ENCODE data around the gene POLA2. TPM values are rescaled to one million over a fixed set of nuclear protein-coding genes. Genes with fewer than 3 reads are reported as not detected.

POLA2 gene
- total RNA-seq, 5 donors from 2014 or later (not counting 1 experiment from before 2014, with no cell fraction given) = 15.1 to 24.2 (median 20.4) TPM

GRCh38 chr11:65216830-65217229 is 44.9 kb upstream of the POLA2 start:
- no peak for ATAC-seq (replicated peaks in 1 of 4)
- Histone ChIP-seq H3K27me3 (replicated peaks in 1 of 2; ENCODE audit: control insufficient read depth in 2 of 2, extremely low read depth in 1 of 2, insufficient read depth in 2 of 2, low read length in 1 of 2) (peaks cover 0 to 4% of the 10 kb centered on the region in 2 experiments), H3K4me3 (ENCODE audit: control insufficient read depth in 1 of 2, extremely low read depth in 1 of 2, low read length in 1 of 2) (no peak overlapping the region), H3K27ac (ENCODE audit: low read length) (no peak overlapping the region), H3K4me1 (ENCODE audit: control insufficient read depth in 1 of 2, extremely low read depth in 1 of 2, insufficient read depth in 2 of 2, low read length in 2 of 2) (peaks cover 3 to 22% of the 10 kb centered on the region in 2 experiments), H3K9me3 (no peaks in the 10 kb centered on the region), H3K36me3 (ENCODE audit: control insufficient read depth in 2 of 2, extremely low read depth in 1 of 2, insufficient read depth in 1 of 2, low read length in 1 of 2) (peaks cover 0 to under 1% of the 10 kb centered on the region in 2 donors)
- Mint-ChIP-seq H3K27me3 (no peaks in the 10 kb centered on the region), H3K4me3 (no peak overlapping the region), H3K4me1 (peaks cover 15 to 34% (median 20%) of the 10 kb centered on the region in 3 donors), H3K36me3 (no peaks in the 10 kb centered on the region), H3K27ac (no peak overlapping the region), H3K9me3 (no peaks in the 10 kb centered on the region)
- ChIA-PET CTCF (no interaction called here), POLR2A (no interaction called here)
- WGBS (ENCODE audit: insufficient coverage) = 81% methylated on average over 4 of the region's 6 CpGs
- DNase-seq = no peak

- H3K4me1 Mint-ChIP-seq = peaks cover 15 to 35% (median 20%) of the 10 kb centered on the region in 3 donors
- DNase-seq (no peak), ATAC-seq (replicated peaks in 1 of 4) (no peak)
- ChIA-PET POLR2A (no interaction called here), CTCF (no interaction called here)
- no peak overlapping the region for H3K4me3 Mint-ChIP-seq
- no peaks in the 10 kb centered on the region for H3K36me3 ChIP-seq (ENCODE audit: control insufficient read depth in 2 of 2, extremely low read depth in 1 of 2, insufficient read depth in 1 of 2, low read length in 1 of 2)
- no peaks in the 10 kb centered on the region for H3K9me3 Mint-ChIP-seq
- no peak overlapping the region for H3K27ac ChIP-seq (ENCODE audit: low read length)
- peaks cover 3 to 22% of the 10 kb centered on the region in 2 experiments for H3K4me1 ChIP-seq (ENCODE audit: control insufficient read depth in 1 of 2, extremely low read depth in 1 of 2, insufficient read depth in 2 of 2, low read length in 2 of 2)
- no peaks in the 10 kb centered on the region for H3K36me3 Mint-ChIP-seq
- WGBS (ENCODE audit: insufficient coverage) = 92% methylated on average over 9 of the region's 19 CpGs
- H3K27me3 Mint-ChIP-seq = no peaks in the 10 kb centered on the region
- peaks cover 0 to 8% of the 10 kb centered on the region in 2 experiments for H3K27me3 ChIP-seq (replicated peaks in 1 of 2; ENCODE audit: control insufficient read depth in 2 of 2, extremely low read depth in 1 of 2, insufficient read depth in 2 of 2, low read length in 1 of 2)
- no peak overlapping the region for H3K4me3 ChIP-seq (ENCODE audit: control insufficient read depth in 1 of 2, extremely low read depth in 1 of 2, low read length in 1 of 2)
- H3K27ac Mint-ChIP-seq = no peak overlapping the region
- H3K9me3 ChIP-seq = no peaks in the 10 kb centered on the region
These were observed 44.0 kb upstream of the POLA2 start for GRCh38 chr11:65217441-65218423.

DNA sequence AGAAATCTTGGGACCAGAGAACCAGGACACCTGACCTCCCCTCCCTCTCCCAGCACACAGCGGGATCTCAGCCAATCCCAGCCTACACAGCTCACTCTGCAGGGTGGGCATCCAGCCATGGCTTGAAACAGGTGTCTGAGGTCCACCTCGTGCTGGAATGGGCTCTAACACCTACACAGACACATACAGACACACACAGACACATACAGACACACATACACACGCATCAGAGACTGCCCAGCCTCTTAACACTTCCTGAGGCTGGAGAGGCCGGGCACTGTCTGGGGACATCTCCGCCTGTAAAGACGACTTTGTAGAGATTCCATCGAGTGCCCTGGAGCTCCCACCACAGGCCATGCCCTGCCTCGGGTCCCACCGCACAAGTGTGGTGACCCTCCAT is 43.3 kb upstream of the POLA2 start:
- H3K27me3 Mint-ChIP-seq = peaks cover 1 to 2% of the 10 kb centered on the region in 2 donors
- no peak overlapping the region for H3K4me3 ChIP-seq (ENCODE audit: control insufficient read depth in 1 of 2, extremely low read depth in 1 of 2, low read length in 1 of 2)
- ATAC-seq (replicated peaks in 1 of 4) (no peak), DNase-seq (no peak)
- ChIA-PET CTCF (no interaction called here), POLR2A (no interaction called here)
- peaks cover 8 to 29% (median 16%) of the 10 kb centered on the region in 3 donors for H3K4me1 Mint-ChIP-seq
- H3K4me3 Mint-ChIP-seq = no peak overlapping the region
- no peak overlapping the region for H3K27ac Mint-ChIP-seq
- WGBS (ENCODE audit: insufficient coverage) = 91% methylated on average over 8 of the region's 9 CpGs
- no peaks in the 10 kb centered on the region for H3K9me3 Mint-ChIP-seq
- peaks cover 3 to 18% of the 10 kb centered on the region in 2 experiments for H3K4me1 ChIP-seq (ENCODE audit: control insufficient read depth in 1 of 2, extremely low read depth in 1 of 2, insufficient read depth in 2 of 2, low read length in 2 of 2)
- no peaks in the 10 kb centered on the region for H3K36me3 ChIP-seq (ENCODE audit: control insufficient read depth in 2 of 2, extremely low read depth in 1 of 2, insufficient read depth in 1 of 2, low read length in 1 of 2)
- no peak overlapping the region for H3K27ac ChIP-seq (ENCODE audit: low read length)
- no peaks in the 10 kb centered on the region for H3K9me3 ChIP-seq
- no peaks in the 10 kb centered on the region for H3K36me3 Mint-ChIP-seq
- peaks cover 0 to 11% of the 10 kb centered on the region in 2 experiments for H3K27me3 ChIP-seq (replicated peaks in 1 of 2; ENCODE audit: control insufficient read depth in 2 of 2, extremely low read depth in 1 of 2, insufficient read depth in 2 of 2, low read length in 1 of 2)

- Histone ChIP-seq H3K27me3 (replicated peaks in 1 of 2; ENCODE audit: control insufficient read depth in 2 of 2, extremely low read depth in 1 of 2, insufficient read depth in 2 of 2, low read length in 1 of 2) (peaks cover 0 to 14% of the 10 kb centered on the region in 2 experiments), H3K4me1 (ENCODE audit: control insufficient read depth in 1 of 2, extremely low read depth in 1 of 2, insufficient read depth in 2 of 2, low read length in 2 of 2) (peaks cover 3 to 5% of the 10 kb centered on the region in 2 experiments), H3K36me3 (ENCODE audit: control insufficient read depth in 2 of 2, extremely low read depth in 1 of 2, insufficient read depth in 1 of 2, low read length in 1 of 2) (no peaks in the 10 kb centered on the region), H3K27ac (ENCODE audit: low read length) (no peak overlapping the region), H3K9me3 (no peaks in the 10 kb centered on the region), H3K4me3 (ENCODE audit: control insufficient read depth in 1 of 2, extremely low read depth in 1 of 2, low read length in 1 of 2) (no peak overlapping the region)
- WGBS (ENCODE audit: insufficient coverage) = no CpG with 5 or more reads among the region's 3 CpGs
- ChIA-PET CTCF (no interaction called here), POLR2A (interaction anchor here in 1 of 2 donors (0.7 kb wide), 1 partner anchor 271 kb away, joined by 5 read pairs; no protein-coding TSS in a partner anchor)
- Mint-ChIP-seq H3K36me3 (no peaks in the 10 kb centered on the region), H3K4me1 (peaks cover 7 to 20% (median 9%) of the 10 kb centered on the region in 3 donors), H3K4me3 (no peak overlapping the region), H3K9me3 (no peaks in the 10 kb centered on the region), H3K27ac (no peak overlapping the region), H3K27me3 (peaks cover 3 to 9% of the 10 kb centered on the region in 2 donors)
- ATAC-seq (replicated peaks in 1 of 4) (no peak), DNase-seq (no peak)
These were observed 41.9 kb upstream of the POLA2 start for GRCh38 chr11:65219930-65220213.

DNA sequence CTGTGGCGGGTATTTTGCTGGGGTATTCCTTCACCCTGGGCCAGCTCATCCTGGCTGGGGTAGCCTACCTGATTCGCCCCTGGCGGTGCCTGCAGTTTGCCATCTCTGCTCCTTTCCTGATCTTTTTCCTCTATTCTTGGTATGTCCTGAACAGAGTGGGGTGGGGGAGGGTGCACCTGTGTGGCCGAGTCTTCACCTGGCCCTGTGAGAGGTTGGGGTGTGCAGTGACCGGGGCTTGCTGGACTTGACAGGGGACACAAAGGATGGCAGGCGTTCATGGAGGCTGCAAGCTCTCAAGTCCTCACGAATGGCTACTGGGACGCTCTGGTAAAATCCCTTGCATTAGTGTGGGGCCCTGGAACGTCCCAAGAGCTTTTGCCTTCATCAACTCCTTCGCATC is 40.7 kb upstream of the POLA2 start:
- H3K27ac Mint-ChIP-seq = no peak overlapping the region
- H3K36me3 Mint-ChIP-seq = no peaks in the 10 kb centered on the region
- peaks cover 6 to 19% of the 10 kb centered on the region in 2 donors for H3K27me3 Mint-ChIP-seq
- Histone ChIP-seq H3K9me3 (no peaks in the 10 kb centered on the region), H3K4me1 (ENCODE audit: control insufficient read depth in 1 of 2, extremely low read depth in 1 of 2, insufficient read depth in 2 of 2, low read length in 2 of 2) (peaks cover 3 to 15% of the 10 kb centered on the region in 2 experiments), H3K4me3 (ENCODE audit: control insufficient read depth in 1 of 2, extremely low read depth in 1 of 2, low read length in 1 of 2) (no peak overlapping the region), H3K36me3 (ENCODE audit: control insufficient read depth in 2 of 2, extremely low read depth in 1 of 2, insufficient read depth in 1 of 2, low read length in 1 of 2) (no peaks in the 10 kb centered on the region), H3K27me3 (replicated peaks in 1 of 2; ENCODE audit: control insufficient read depth in 2 of 2, extremely low read depth in 1 of 2, insufficient read depth in 2 of 2, low read length in 1 of 2) (peaks cover 0 to 26% of the 10 kb centered on the region in 2 experiments), H3K27ac (ENCODE audit: low read length) (no peak overlapping the region)
- 100% methylated on average over 1 of the region's 10 CpGs for WGBS (ENCODE audit: insufficient coverage)
- CTCF ChIA-PET = interaction anchor here (0.6 to 0.7 kb wide), 3 partner anchors 62 to 824 kb away, joined by 3 to 14 read pairs (median 3); no protein-coding TSS in a partner anchor
- POLR2A ChIA-PET = no interaction called here
- no peak for ATAC-seq (replicated peaks in 1 of 4)
- no peaks in the 10 kb centered on the region for H3K9me3 Mint-ChIP-seq
- DNase-seq = no peak
- H3K4me1 Mint-ChIP-seq = peaks cover 6 to 21% (median 15%) of the 10 kb centered on the region in 3 donors
- no peak overlapping the region for H3K4me3 Mint-ChIP-seq

DNA sequence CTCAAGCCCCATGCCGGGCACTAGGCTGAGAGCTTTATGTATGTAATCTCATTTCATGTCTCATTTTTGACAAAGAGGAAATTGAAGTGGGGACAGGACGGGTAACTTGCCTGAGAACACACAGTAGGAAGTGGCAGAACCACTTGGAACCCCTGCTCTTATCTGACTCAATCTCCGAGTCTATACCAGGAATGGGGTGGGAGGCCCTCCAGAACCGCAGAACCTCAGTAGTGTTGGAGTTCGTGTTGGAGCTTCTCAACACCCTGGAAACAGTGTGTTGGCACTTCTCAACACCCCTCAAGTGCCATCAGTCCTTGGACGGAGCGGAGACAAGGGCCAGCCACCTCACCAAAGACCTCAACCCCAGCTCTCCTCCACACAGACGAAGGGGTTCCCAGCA is 38.8 kb upstream of the POLA2 start:
- Mint-ChIP-seq H3K27me3 (peaks cover 14 to 30% of the 10 kb centered on the region in 2 donors), H3K36me3 (no peaks in the 10 kb centered on the region), H3K9me3 (no peaks in the 10 kb centered on the region), H3K4me1 (peaks cover 9 to 23% (median 18%) of the 10 kb centered on the region in 3 donors), H3K27ac (no peak overlapping the region), H3K4me3 (no peak overlapping the region)
- Histone ChIP-seq H3K36me3 (ENCODE audit: control insufficient read depth in 2 of 2, extremely low read depth in 1 of 2, insufficient read depth in 1 of 2, low read length in 1 of 2) (no peaks in the 10 kb centered on the region), H3K27me3 (replicated peaks in 1 of 2; ENCODE audit: control insufficient read depth in 2 of 2, extremely low read depth in 1 of 2, insufficient read depth in 2 of 2, low read length in 1 of 2) (peaks cover 0 to 29% of the 10 kb centered on the region in 2 experiments), H3K27ac (ENCODE audit: low read length) (no peak overlapping the region), H3K4me3 (ENCODE audit: control insufficient read depth in 1 of 2, extremely low read depth in 1 of 2, low read length in 1 of 2) (no peak overlapping the region), H3K9me3 (no peaks in the 10 kb centered on the region), H3K4me1 (ENCODE audit: control insufficient read depth in 1 of 2, extremely low read depth in 1 of 2, insufficient read depth in 2 of 2, low read length in 2 of 2) (peaks cover 3 to 17% of the 10 kb centered on the region in 2 experiments)
- ATAC-seq (replicated peaks in 1 of 4) (no peak), DNase-seq (no peak)
- ChIA-PET CTCF (no interaction called here), POLR2A (no interaction called here)
- 63% methylated on average over 5 of the region's 8 CpGs for WGBS (ENCODE audit: insufficient coverage)

Measured in T-cell (primary cell).